Dermis microvascular lymphatic vessel endothelial cell (primary cell): ENCODE measurements around the gene GBP6. TPM values are rescaled to one million over a fixed set of nuclear protein-coding genes. Genes with fewer than 3 reads are reported as not detected.
"Not testable (repeated sequence)": the region's sequence is repeated elsewhere in the genome, so short reads cannot be mapped to it uniquely, and the experiment has no call there.

Experiments
- DNase-seq, 2 donors: peaks; one replicate each; pipeline versions ENCODE4 v3.0.0 to v3.0.0-alpha.2; 2010; ENCODE audit warnings: low read depth in 2 of 2
- total RNA-seq: library from RNA; depleted of rRNA; stranded (reverse); fragments of >200 nt; gene quantifications from 2 replicates; pipeline ENCODE4 v1.2.1, GENCODE V29; 2014

The GBP6 gene
- not detected in 2 replicates for total RNA-seq

DNA sequence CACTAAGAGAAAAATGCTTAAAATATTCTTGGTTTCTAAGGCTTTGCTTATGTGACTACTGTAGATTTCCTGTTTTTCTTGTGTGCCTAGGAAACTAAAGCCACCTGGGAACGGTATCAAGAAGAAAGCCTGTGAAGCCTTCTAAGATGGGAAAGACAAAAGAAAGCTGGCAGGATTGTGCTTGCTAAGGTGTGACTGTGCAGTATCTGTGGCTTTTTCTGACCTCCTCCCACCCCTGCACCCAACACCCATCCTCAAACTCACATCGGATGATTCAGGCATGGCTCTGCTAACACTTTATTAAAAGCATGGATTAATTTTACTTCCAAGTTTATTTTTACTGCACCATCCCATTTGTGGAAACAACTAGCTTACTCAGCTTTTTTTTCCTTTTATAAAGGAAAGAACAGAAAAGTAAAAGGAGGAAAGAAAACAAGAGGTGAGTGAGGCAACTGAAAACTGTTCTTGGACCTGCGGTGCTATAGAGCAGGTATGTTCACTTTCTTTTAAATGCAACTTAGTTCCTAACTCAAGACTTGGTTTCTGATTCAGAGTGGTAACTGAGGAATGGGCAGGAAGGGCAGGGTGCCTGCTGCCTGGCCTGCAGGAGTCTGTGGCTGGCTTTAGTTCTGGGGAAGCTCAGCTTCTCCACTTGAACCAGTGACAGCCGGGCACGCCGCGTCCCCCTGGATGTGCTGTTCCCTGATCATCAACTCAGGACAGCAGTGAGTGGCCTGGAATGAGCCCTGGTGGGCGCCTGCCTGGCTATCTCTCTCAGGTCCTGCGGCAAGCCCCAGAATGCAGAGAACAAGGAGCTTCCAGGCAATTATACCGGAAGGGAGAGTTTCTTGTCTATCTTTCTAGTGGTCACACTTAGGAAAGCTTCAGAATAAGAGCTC, at the start of gene GBP6:
Gene GBP6, plus strand, starts transcription at position 422 of the 899 bp plus-strand sequence. CDS start 4,493 bp downstream, outside the sequence.
- no peak for DNase-seq

- no peak for DNase-seq
Observed at GRCh38 chr1:89322402-89322801, 41.5 kb upstream of the GBP6 start.

GRCh38 chr1:89331890-89332289, 32.0 kb upstream of the GBP6 start:
- DNase-seq = no peak

GRCh38 chr1:89332461-89332860, 31.4 kb upstream of the GBP6 start:
- no peak for DNase-seq

- DNase-seq = no peak
Observed at GRCh38 chr1:89335486-89335885, 28.4 kb upstream of the GBP6 start.

GRCh38 chr1:89337903-89338302, 26.0 kb upstream of the GBP6 start:
- DNase-seq = no peak

DNA sequence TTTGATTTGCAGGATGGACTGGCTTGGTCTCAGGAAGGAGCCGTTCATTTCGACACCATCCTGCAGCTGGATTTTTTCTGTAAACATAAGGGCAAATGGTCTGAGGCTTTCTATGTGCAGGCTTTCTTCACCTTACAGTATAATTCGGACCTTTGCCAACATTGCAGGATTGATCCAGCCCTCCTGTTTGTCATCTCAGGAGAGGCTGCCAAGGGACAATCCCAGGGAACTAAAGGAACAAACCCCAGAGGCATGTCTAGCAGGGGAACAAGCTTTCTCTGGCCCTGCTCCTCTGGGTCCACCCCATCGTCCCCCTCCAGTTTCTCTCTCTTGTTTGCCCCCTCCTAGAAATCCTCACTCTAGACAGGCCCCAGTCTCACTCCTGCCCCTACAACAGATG, 24.8 kb upstream of the GBP6 start:
- DNase-seq = no peak

DNA sequence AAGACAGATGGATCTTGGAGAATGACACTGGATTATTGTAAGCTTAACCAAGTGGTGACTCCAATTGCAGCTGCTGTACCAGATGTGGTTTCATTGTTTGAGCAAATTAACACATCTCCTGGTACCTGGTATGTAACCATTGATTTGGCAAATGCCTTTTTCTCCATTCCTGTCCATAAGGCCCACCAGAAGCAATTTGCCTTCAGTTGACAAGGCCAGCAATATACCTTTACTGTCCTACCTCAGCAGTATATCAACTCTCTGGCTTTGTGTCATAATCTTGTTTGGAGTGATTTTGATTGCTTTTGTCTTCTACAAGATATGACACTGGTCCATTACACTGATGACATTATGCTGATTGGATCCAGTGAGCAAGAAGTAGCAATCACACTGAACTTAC, 18.4 kb upstream of the GBP6 start:
- not testable (repeated sequence) for DNase-seq

- no peak for DNase-seq
Observed at GRCh38 chr1:89347296-89347695, 16.6 kb upstream of the GBP6 start.

DNA sequence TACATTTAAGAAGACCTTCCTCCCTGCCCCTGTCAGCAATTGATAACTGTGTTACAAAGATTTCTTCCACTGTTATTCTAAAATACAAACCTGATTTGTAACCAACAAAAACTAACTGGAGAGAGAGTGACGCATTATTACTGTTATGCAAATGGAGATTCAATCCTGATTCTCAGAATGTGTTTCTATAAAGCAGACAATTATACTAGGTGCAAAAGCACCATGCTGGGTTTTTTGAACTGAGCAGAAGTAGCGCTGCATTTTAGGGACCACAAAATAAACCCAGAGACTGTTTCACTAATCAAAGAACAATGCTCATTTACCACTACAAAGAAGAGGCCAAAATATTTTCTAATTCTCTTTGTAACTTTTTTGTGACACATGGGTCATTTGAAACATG, 13.6 kb upstream of the GBP6 start:
- no peak for DNase-seq

DNA sequence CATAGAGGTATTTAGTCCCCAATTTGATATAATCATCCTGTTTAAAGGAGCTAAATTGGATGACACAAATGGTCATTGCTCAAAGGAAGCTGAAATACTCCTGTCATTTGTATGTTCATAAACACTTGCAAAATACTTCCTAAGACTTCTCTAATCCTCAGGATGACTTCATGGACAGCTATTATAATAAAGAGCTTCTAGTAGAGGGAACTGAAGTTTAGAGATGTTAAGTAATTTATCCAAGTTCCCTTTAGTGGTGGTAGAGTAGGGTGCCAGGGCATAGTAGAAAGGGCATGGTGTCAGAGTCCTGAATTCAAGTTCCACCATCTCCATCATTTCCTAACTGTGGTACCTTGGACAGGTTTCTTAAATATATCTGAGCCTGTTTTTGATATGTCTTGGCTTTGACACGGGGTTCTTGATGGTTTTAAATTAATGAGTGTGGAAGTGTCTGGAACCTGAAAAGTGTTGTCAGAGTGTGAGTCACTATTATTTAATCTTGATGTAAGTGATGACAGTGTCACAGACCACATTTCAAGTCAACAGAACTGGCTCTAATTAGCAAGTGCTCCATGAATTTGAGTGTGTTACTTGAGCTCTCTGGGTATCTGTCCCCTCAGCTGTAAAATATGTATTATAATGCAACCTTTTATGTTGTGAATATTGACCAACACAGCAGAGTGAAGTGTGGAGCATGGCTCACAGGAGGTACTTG, 12.1 kb upstream of the GBP6 start:
- no peak for DNase-seq

- DNase-seq = no peak
Observed at GRCh38 chr1:89352421-89352820, 11.4 kb upstream of the GBP6 start.

GRCh38 chr1:89354205-89354604, 9.7 kb upstream of the GBP6 start:
- DNase-seq = no peak

- no peak for DNase-seq
Observed at GRCh38 chr1:89355056-89355455, 8.8 kb upstream of the GBP6 start.

- DNase-seq = no peak
Observed at GRCh38 chr1:89356658-89357400, 7.0 kb upstream of the GBP6 start.

GRCh38 chr1:89358287-89358893, 5.5 kb upstream of the GBP6 start:
- peak; percentile 60 to 71 for DNase-seq

DNA sequence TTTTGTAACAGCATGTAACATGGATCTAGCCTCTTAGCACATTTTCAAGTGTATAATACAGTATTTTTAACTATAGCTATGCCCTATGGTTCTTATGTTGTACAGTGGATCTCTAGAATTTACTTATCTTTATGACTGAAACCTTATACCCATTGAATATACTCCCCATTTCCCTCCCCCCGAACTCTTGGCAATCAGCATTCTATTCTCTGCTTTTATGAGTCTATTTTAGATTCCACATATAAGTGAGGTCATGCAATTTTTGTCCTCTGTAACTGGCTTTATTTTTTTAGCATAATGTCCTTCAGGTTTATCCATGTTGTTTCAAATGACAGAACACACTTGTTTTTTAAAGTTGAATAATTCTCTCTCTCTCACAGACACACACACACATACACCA, 3.1 kb upstream of the GBP6 start:
- DNase-seq = no peak

- no peak for DNase-seq
Observed at GRCh38 chr1:89361681-89362080, 2.2 kb upstream of the GBP6 start.

- no peak for DNase-seq
Observed at GRCh38 chr1:89363196-89363595, 663 bp upstream of the GBP6 start.

DNA sequence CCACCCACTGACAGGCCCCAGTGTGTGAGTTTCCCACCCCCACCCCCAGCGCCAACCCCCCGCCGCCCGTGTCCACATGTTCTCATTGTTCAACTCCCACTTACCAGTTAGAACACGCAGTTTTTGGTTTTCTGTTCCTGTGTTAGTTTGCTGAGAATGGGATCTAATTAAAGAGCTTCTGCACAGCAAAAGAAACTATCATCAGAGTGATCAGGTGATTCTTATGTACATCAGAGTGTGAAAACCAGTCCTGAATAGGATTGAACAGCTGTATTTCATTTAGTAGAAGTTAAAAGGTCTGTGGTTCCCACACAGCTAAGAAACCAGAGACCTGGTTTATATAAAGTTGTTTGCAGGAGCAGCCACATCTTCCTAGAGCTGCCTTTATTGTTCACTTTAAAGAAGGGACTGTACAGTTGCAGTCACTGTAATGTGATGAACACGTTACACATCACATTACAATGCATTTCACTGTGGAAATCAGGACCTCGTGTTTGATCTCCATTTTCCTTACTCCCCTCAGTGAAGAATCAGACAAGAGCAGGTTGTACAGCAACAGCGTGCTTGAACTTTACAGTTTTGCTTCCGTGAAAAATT, 1.2 kb downstream of the GBP6 start:
- DNase-seq = no peak

DNA sequence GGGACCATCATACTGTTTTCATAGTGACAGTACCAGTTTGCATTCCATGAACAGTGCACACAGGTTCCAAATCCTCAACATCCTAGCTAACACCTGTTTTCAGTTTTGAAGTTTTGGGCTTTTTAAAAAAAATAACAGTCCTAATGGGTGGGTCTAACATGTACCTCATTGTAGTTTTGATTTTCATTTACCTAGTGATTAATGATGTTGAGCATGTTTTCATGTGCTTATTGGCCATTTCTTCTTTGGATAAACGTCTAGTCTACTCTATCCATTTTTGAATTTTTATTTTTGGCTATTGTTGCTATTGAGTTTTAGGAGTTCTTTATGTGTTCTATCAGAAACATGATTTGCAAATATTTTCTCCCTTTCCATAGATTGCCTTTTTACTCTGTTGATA, 3.4 kb downstream of the GBP6 start:
- DNase-seq = no peak
